ENCODE results near the gene BCAP29.

BCAP29 gene

GRCh38 chr7:107667341-107667740, 87.3 kb downstream of the BCAP29 start:
- no peak overlapping the region for H3K4me3 ChIP-seq (ENCODE audit: control insufficient read depth, low read depth, low read length)
- no peak for DNase-seq (ENCODE audit: low read depth)
- no peak for TF ChIP-seq CTCF (IDR thresholded peaks at IDR 0.05; ENCODE audit: control insufficient read depth, insufficient read depth, low read depth, low read length, missing control alignments)

- TF ChIP-seq CTCF (IDR thresholded peaks at IDR 0.05; ENCODE audit: control insufficient read depth, insufficient read depth, low read depth, low read length, missing control alignments) = no peak
- DNase-seq (ENCODE audit: low read depth) = no peak
- H3K4me3 ChIP-seq (ENCODE audit: control insufficient read depth, low read depth, low read length) = no peak overlapping the region
These were observed 88.2 kb downstream of the BCAP29 start for GRCh38 chr7:107668296-107668695.

Measured in AG09309 (cell line).